LNCaP clone FGC (cell line): Measurements from ENCODE around the gene SHISAL2B.

ENCODE experiments used
- DNase-seq: peaks from one replicate; pipeline ENCODE4 v3.0.0-alpha.2; 2011; ENCODE audit warnings: low read depth
- H3K4me3 ChIP-seq: 2 replicates; pipeline ENCODE4 v1.5.1; 2011; ENCODE audit warnings: mild to moderate bottlenecking, low read depth, low read length, control low read depth
- TF ChIP-seq, protein P1 (sequence below): IDR thresholded peaks from 2 replicates; pipeline ENCODE4 v1.5.1; 2012; ENCODE audit warnings: mild to moderate bottlenecking; ENCODE audit not compliant: control insufficient read depth, insufficient read depth; ENCODE audit errors: extremely low read depth

Gene SHISAL2B

DNA sequence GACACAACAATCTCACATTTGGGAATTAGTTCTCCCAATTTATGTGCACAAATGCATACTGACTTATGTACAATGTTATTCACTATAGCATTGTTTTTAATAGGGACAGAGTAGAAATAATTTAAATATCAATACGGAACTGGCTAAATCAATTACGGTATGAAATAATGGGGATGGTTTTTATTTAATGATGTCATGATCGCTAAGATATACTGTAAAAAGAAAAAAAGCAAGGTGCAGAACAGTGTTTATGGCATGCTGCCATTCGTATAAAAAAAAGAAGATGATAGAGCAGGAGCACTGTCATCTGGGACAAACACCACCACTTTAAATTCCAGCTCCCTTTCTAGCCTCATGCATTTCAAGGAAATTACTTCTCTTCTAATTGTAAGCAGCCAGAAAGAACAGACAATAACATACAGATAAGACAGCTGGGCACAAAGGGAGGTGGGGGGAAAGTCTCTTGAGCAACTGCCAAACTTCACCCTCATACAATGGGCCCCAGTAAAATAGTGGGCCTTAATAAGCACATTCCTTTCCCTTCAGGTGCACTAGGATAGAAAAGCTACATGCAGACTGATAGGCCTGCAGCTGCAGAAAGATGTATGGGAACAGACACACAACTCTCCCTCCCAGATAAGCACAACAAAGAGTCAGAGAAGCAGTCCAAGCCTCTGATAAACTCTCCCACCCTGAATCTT lies 69.8 kb downstream of the SHISAL2B start:
- H3K4me3 ChIP-seq: no peak overlapping the region
- DNase-seq: no peak

DNA sequence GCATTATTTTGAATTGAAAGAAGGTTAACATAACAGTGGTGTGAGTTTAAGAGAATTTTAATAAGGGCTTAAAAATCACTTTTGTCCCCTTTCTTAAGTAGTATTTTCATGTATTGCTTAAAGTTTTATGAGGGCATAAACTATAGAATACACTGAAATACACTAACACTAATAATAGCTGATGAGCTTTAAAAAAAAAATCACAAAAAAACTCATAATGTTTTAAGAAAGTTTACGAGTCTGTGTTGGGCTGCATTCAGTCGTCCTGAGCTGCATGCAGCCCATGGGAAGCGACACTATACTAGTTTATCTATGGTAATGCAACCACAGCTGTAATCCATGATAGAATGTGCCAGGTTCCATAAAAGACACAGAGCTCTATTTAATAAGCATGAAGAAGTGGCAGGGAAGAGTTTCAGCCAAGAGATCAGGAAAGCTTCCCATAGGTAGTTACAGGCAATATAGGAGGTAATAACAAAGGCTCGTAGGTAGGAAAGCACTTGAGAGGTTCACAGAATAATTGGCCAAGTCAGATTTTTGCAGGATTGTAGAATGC lies 73.7 kb downstream of the SHISAL2B start:
- H3K4me3 ChIP-seq: no peak overlapping the region
- TF ChIP-seq, protein P1, sequence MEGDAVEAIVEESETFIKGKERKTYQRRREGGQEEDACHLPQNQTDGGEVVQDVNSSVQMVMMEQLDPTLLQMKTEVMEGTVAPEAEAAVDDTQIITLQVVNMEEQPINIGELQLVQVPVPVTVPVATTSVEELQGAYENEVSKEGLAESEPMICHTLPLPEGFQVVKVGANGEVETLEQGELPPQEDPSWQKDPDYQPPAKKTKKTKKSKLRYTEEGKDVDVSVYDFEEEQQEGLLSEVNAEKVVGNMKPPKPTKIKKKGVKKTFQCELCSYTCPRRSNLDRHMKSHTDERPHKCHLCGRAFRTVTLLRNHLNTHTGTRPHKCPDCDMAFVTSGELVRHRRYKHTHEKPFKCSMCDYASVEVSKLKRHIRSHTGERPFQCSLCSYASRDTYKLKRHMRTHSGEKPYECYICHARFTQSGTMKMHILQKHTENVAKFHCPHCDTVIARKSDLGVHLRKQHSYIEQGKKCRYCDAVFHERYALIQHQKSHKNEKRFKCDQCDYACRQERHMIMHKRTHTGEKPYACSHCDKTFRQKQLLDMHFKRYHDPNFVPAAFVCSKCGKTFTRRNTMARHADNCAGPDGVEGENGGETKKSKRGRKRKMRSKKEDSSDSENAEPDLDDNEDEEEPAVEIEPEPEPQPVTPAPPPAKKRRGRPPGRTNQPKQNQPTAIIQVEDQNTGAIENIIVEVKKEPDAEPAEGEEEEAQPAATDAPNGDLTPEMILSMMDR: no peak
- no peak for DNase-seq

More for the DNA sequence above, 69.8 kb downstream of the SHISAL2B start:
- TF ChIP-seq, protein P1: no peak

DNA sequence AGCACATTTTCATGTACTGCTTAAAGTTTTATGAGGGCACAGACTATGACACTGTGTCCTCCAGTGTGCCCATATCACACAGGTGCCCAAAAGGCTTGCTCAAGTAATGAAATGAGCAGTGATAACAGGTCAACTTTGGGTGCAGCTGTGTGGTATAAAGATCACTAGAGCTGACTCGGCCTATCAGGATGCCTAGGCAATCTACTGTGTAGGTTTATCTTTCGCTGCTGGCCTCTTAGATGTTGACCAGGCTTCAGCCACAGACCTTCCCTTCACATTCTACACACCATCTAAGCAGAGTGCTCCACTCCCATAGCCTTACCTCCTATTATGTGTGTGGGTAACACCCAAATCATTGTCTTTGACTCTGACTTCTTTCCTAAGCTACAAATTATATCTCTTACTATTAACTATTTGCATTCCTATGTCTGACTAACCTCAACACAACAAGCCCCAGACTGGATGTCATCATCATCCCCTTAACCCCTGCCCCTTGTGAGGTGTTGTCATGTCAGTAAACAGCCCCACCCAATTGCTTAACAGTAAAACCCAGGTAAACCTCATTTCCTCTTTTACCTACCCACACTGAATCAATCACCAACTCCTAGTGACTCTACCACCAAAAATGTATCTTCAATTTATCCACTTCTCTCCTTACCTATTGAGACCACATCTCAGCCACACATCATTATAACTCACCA lies 75.7 kb downstream of the SHISAL2B start:
- no peak overlapping the region for H3K4me3 ChIP-seq
- TF ChIP-seq, protein P1: no peak
- no peak for DNase-seq

DNA sequence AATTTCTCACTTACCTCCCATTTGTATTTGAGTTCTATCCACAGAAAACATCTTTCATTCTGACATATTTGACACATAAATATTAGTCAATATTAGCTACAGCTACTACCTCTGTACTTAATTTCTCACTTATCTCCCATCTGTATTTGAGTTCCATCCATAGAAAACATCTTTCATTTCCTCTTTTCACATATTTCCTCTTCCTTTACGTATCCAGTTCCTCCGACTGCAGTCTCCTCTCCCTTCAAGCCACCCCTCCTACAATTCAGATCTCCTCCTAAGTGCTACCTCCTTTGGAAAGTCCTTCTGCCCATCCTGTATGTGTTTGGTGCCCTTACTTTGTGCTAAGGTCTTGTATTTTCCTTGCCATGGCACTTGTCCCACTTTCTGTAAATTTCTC lies 76.6 kb downstream of the SHISAL2B start:
- peak overlapping the region; percentile 84 for H3K4me3 ChIP-seq
- TF ChIP-seq, protein P1: no peak

More for the DNA sequence above, 76.6 kb downstream of the SHISAL2B start:
- no peak for DNase-seq
